IMR-90 (cell line): ENCODE results near the gene ABCB4. TPM values are rescaled to one million over a fixed set of nuclear protein-coding genes. Genes with fewer than 3 reads are reported as not detected.

Experiments
- ATAC-seq: fragments of 200-7000 bp; cut with Tn5 transposase; 2 replicates; pipeline ENCODE4 v1.9.1; 2020; ENCODE audit warnings: low read depth, mild to moderate bottlenecking, moderate library complexity
- BruUV-seq: library from RNA; stranded (reverse); fragments of 400-500 nt; replicated peaks from 2 replicates; lab custom pipeline; 2021; lab: Mats Ljungman, UMichigan
- CTCF ChIA-PET: fragments of 300-600 bp; formaldehyde crosslinking; extraction: SDS; loops from one replicate; lab custom pipeline; 2021; ENCODE audit warnings: antibody characterized with exemption; lab: Yijun Ruan, JAX
- POLR2A ChIA-PET: fragments of 300-600 bp; sonication (Branson Sonifier 250); formaldehyde crosslinking; loops from one replicate; lab custom pipeline; 2022; ENCODE audit warnings: antibody characterized with exemption; ENCODE audit not compliant: unreplicated experiment; lab: Charles Lee
- DNase-seq: peaks from one replicate; pipeline ENCODE4 v3.0.0; 2013
- H2AFZ ChIP-seq: replicated peaks from 2 replicates; pipeline ENCODE3; 2013; ENCODE audit warnings: low read length, mild to moderate bottlenecking; ENCODE audit not compliant: poor library complexity
- H2AK5ac ChIP-seq: 2 replicates; pipeline ENCODE4 v1.6.1; 2013; ENCODE audit warnings: low read depth, low read length, inconsistent platforms
- H2AK9ac ChIP-seq: replicated peaks from 2 replicates; pipeline ENCODE3; 2013; ENCODE audit warnings: mild to moderate bottlenecking, low read depth, low read length, moderate library complexity; ENCODE audit not compliant: poor library complexity
- H2BK120ac ChIP-seq: 2 replicates; pipeline ENCODE4 v1.6.1; 2013; ENCODE audit warnings: low read depth, low read length, inconsistent platforms
- H2BK15ac ChIP-seq: 3 replicates; pipeline ENCODE4 v1.6.1; 2013; ENCODE audit warnings: low read depth, low read length, inconsistent platforms
- H2BK20ac ChIP-seq: 2 replicates; pipeline ENCODE4 v1.6.1; 2013; ENCODE audit warnings: low read depth, mild to moderate bottlenecking, inconsistent platforms, low read length, moderate library complexity
- H2BK5ac ChIP-seq: 2 replicates; pipeline ENCODE4 v1.6.1; 2013; ENCODE audit warnings: mild to moderate bottlenecking, low read depth, low read length, inconsistent platforms; ENCODE audit not compliant: poor library complexity, severe bottlenecking
- H3K14ac ChIP-seq: replicated peaks from 2 replicates; pipeline ENCODE4 v1.6.1; 2013; ENCODE audit warnings: low read depth, low read length, inconsistent platforms
- H3K18ac ChIP-seq: 2 replicates; pipeline ENCODE4 v1.6.1; 2013; ENCODE audit warnings: low read depth, low read length, control low read depth
- H3K23ac ChIP-seq: 2 replicates; pipeline ENCODE4 v1.6.1; 2013; ENCODE audit warnings: low read depth, low read length, inconsistent platforms
- H3K27ac ChIP-seq: 2 replicates; pipeline ENCODE4 v1.5.1; 2013; ENCODE audit warnings: mild to moderate bottlenecking, control low read depth, low read length; ENCODE audit not compliant: insufficient read depth
- H3K27me3 ChIP-seq: 2 replicates; pipeline ENCODE4 v1.6.1; 2013; ENCODE audit warnings: low read length; ENCODE audit not compliant: control insufficient read depth, insufficient read depth
- H3K36me3 ChIP-seq: 2 replicates; pipeline ENCODE4 v1.6.1; 2013; ENCODE audit warnings: low read length, mixed read lengths; ENCODE audit not compliant: control insufficient read depth, insufficient read depth
- H3K4ac ChIP-seq: 2 replicates; pipeline ENCODE4 v1.6.1; 2013; ENCODE audit warnings: low read depth, low read length, inconsistent platforms
- H3K4me1 ChIP-seq: 2 replicates; pipeline ENCODE4 v1.6.1; 2013; ENCODE audit warnings: low read length, mixed read lengths; ENCODE audit not compliant: control insufficient read depth, insufficient read depth
- H3K4me2 ChIP-seq: 2 replicates; pipeline ENCODE4 v1.6.1; 2013; ENCODE audit warnings: low read depth, mild to moderate bottlenecking, control low read depth, low read length, moderate library complexity
- H3K4me3 ChIP-seq: 2 replicates; pipeline ENCODE4 v1.5.1; 2013; ENCODE audit warnings: low read depth, mild to moderate bottlenecking, control low read depth, low read length, moderate library complexity; ENCODE audit not compliant: insufficient read depth
- H3K56ac ChIP-seq: 2 replicates; pipeline ENCODE4 v1.6.1; 2013; ENCODE audit warnings: low read length, inconsistent platforms; ENCODE audit not compliant: insufficient read depth; ENCODE audit errors: extremely low read depth
- H3K79me1 ChIP-seq, 2 experiments: 2 replicates each; pipeline ENCODE4 v1.6.1; 2013; ENCODE audit warnings: low read length in 2 of 2, inconsistent platforms in 1 of 2, low read depth in 1 of 2
- H3K9ac ChIP-seq: 2 replicates; pipeline ENCODE4 v1.6.1; 2013; ENCODE audit warnings: low read depth, low read length, control low read depth
- H3K9me1 ChIP-seq: 2 replicates; pipeline ENCODE4 v1.6.1; 2013; ENCODE audit warnings: low read length, inconsistent platforms; ENCODE audit not compliant: insufficient read depth
- H3K9me3 ChIP-seq: 2 replicates; pipeline ENCODE4 v1.6.1; 2013; ENCODE audit warnings: low read length; ENCODE audit not compliant: control insufficient read depth, insufficient read depth
- H4K20me1 ChIP-seq: 2 replicates; pipeline ENCODE4 v1.6.1; 2013; ENCODE audit warnings: low read length, inconsistent platforms; ENCODE audit not compliant: insufficient read depth
- H4K5ac ChIP-seq: 2 replicates; pipeline ENCODE4 v1.6.1; 2013; ENCODE audit warnings: mild to moderate bottlenecking, low read depth, low read length, control low read depth
- H4K8ac ChIP-seq, 2 experiments: 2 replicates each; pipeline ENCODE4 v1.6.1; 2013; ENCODE audit warnings: low read depth in 2 of 2, low read length in 2 of 2, control low read depth in 1 of 2, inconsistent platforms in 1 of 2
- H4K91ac ChIP-seq: 2 replicates; pipeline ENCODE4 v1.6.1; 2013; ENCODE audit warnings: low read depth, low read length, inconsistent platforms; ENCODE audit not compliant: insufficient read depth
- BHLHE40 ChIP-seq: fragments of 150-350 bp; IDR thresholded peaks from 2 replicates; pipeline ENCODE4 v1.6.1; 2016; ENCODE audit warnings: mild to moderate bottlenecking, low read depth, low read length
- CEBPB ChIP-seq: IDR thresholded peaks from 2 replicates; pipeline ENCODE4 v1.6.1; 2012; ENCODE audit warnings: low read depth, low read length, improper control_type of control experiment
- CHD1 ChIP-seq: IDR thresholded peaks from 2 replicates; pipeline ENCODE4 v1.6.1; 2012; ENCODE audit warnings: low read depth, low read length, improper control_type of control experiment
- MAZ ChIP-seq: IDR thresholded peaks from 2 replicates; pipeline ENCODE4 v1.6.1; 2012; ENCODE audit warnings: low read depth, mild to moderate bottlenecking, low read length, improper control_type of control experiment, moderate library complexity, borderline replicate concordance
- POLR2A ChIP-seq: IDR thresholded peaks from 2 replicates; pipeline ENCODE4 v1.6.1; 2012; ENCODE audit warnings: mild to moderate bottlenecking, low read depth, low read length
- RAD21 ChIP-seq: IDR thresholded peaks from 2 replicates; pipeline ENCODE4 v1.6.1; 2012; ENCODE audit warnings: low read length, improper control_type of control experiment
- RFX5 ChIP-seq: IDR thresholded peaks from 2 replicates; pipeline ENCODE4 v1.8.0; 2012; ENCODE audit warnings: low read depth, mild to moderate bottlenecking, low read length, moderate library complexity
- SMC3 ChIP-seq: fragments of 150-350 bp; IDR thresholded peaks from 2 replicates; pipeline ENCODE4 v1.6.1; 2016; ENCODE audit warnings: low read depth, mild to moderate bottlenecking, antibody characterized with exemption, low read length, moderate library complexity
- WGBS, 2 experiments: methylation state at CpG; one replicate each; pipeline versions ENCODE4 v1.1.5 to v1.1.7; 2013; ENCODE audit warnings: missing lambda C conversion rate in 2 of 2; ENCODE audit not compliant: insufficient read length in 1 of 2; ENCODE audit errors: extremely low coverage in 2 of 2; 5-methylcytosine and 5-hydroxymethylcytosine counted together
- dilution Hi-C: fragments of 300-500 bp; cut with HindIII; formaldehyde crosslinking; loops from one replicate; pipeline ENCODE4 v1.14.3; 2018; ENCODE audit warnings: low sequenced_read_pairs; ENCODE audit not compliant: unreplicated experiment
- in situ Hi-C: fragments of 300-500 bp; cut with MboI; formaldehyde crosslinking; loops from 3 replicates; pipeline ENCODE4 v1.14.3; 2019; ENCODE audit warnings: low sequenced_read_pairs, inconsistent platforms, mixed read lengths
- intact Hi-C: fragments of 100-400 bp; cut with micrococcal nuclease; formaldehyde crosslinking; loops from 2 replicates; pipeline ENCODE4 v1.10.0; 2022
- polyA plus RNA-seq, 3 experiments: library from polyadenylated mRNA; depleted of rRNA; stranded (reverse); fragments of >200 nt; gene quantifications; 2 replicates each; pipeline ENCODE4 v1.2.3, GENCODE V29; 2012; ENCODE audit warnings: low replicate concordance in 1 of 3
- total RNA-seq: library from RNA; depleted of rRNA; stranded (reverse); fragments of >200 nt; gene quantifications from 2 replicates; pipeline ENCODE4 v1.2.3, GENCODE V29; 2012
- TF ChIP-seq, protein P1 (sequence below): conservative IDR thresholded peaks from 2 replicates; pipeline ENCODE4 v1.5.1; 2012; ENCODE audit warnings: mild to moderate bottlenecking, low read depth, low read length, improper control_type of control experiment
- TF ChIP-seq, protein P2 (sequence below): fragments of 150-350 bp; IDR thresholded peaks from 2 replicates; pipeline ENCODE4 v1.6.1; 2017; ENCODE audit warnings: mild to moderate bottlenecking, antibody characterized with exemption, low read length, low read depth
- TF ChIP-seq, protein P3 (sequence below): fragments of 150-350 bp; IDR thresholded peaks from 2 replicates; pipeline ENCODE4 v1.6.1; 2016; ENCODE audit warnings: low read depth, mild to moderate bottlenecking, low read length, moderate library complexity, borderline replicate concordance

ABCB4 gene
- total and polyA plus RNA-seq, 2 of the 4 experiments (the other 2 are of a cell fraction), result not detected

DNA sequence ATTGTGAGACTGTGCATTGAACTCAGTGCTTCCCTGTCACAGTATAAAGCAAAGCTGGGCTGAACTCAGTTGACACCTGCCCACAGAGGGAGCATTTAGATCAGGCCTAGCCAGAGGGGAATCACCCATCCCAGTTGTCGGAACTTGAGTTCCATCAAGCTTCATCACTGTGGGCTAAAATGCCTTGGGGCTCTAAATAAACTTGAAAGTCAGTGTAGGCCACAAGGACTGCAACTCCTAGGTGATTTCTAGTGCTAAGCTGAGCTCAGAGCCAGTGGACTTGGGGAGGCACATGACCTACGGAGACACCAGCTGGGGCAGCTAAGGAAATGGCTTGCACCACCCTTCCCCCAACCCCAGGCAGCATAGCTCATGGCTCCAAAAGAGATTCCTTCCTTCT is 7.7 kb upstream of the ABCB4 start:
- no peak for ATAC-seq
- BruUV-seq, result no TSS peak
- Histone ChIP-seq H2BK120ac (no peak overlapping the region), H3K23ac (no peak overlapping the region), H3K4ac (no peak overlapping the region), H3K9me1 (no peaks in the 10 kb centered on the region), H3K9me3 (no peaks in the 10 kb centered on the region), H2AK9ac (no peak overlapping the region), H3K4me1 (no peaks in the 10 kb centered on the region), H3K4me2 (no peak overlapping the region), H3K14ac (no peak overlapping the region), H3K18ac (no peak overlapping the region), H4K20me1 (no peaks in the 10 kb centered on the region), H3K36me3 (no peaks in the 10 kb centered on the region), H3K79me1 (no peaks in the 10 kb centered on the region), H4K5ac (no peak overlapping the region), H4K91ac (no peak overlapping the region), H4K8ac (no peak overlapping the region), H2AFZ (no peak overlapping the region), H2BK20ac (no peak overlapping the region), H2AK5ac (no peak overlapping the region), H3K27me3 (no peaks in the 10 kb centered on the region), H3K27ac (no peak overlapping the region), H2BK5ac (no peak overlapping the region), H3K4me3 (no peak overlapping the region), H3K9ac (no peak overlapping the region), H2BK15ac (no peak overlapping the region), H3K56ac (no peak overlapping the region)
- POLR2A ChIA-PET, result no interaction called here
- dilution Hi-C loops, result no loop called here
- TF ChIP-seq BHLHE40 (no peak), RFX5 (no peak), RAD21 (no peak), CHD1 (no peak), CEBPB (no peak), MAZ (no peak), SMC3 (no peak), POLR2A (no peak)
- TF ChIP-seq, protein P1, sequence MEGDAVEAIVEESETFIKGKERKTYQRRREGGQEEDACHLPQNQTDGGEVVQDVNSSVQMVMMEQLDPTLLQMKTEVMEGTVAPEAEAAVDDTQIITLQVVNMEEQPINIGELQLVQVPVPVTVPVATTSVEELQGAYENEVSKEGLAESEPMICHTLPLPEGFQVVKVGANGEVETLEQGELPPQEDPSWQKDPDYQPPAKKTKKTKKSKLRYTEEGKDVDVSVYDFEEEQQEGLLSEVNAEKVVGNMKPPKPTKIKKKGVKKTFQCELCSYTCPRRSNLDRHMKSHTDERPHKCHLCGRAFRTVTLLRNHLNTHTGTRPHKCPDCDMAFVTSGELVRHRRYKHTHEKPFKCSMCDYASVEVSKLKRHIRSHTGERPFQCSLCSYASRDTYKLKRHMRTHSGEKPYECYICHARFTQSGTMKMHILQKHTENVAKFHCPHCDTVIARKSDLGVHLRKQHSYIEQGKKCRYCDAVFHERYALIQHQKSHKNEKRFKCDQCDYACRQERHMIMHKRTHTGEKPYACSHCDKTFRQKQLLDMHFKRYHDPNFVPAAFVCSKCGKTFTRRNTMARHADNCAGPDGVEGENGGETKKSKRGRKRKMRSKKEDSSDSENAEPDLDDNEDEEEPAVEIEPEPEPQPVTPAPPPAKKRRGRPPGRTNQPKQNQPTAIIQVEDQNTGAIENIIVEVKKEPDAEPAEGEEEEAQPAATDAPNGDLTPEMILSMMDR, result no peak
- TF ChIP-seq, protein P2, sequence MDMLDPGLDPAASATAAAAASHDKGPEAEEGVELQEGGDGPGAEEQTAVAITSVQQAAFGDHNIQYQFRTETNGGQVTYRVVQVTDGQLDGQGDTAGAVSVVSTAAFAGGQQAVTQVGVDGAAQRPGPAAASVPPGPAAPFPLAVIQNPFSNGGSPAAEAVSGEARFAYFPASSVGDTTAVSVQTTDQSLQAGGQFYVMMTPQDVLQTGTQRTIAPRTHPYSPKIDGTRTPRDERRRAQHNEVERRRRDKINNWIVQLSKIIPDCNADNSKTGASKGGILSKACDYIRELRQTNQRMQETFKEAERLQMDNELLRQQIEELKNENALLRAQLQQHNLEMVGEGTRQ, result no peak
- TF ChIP-seq, protein P3, sequence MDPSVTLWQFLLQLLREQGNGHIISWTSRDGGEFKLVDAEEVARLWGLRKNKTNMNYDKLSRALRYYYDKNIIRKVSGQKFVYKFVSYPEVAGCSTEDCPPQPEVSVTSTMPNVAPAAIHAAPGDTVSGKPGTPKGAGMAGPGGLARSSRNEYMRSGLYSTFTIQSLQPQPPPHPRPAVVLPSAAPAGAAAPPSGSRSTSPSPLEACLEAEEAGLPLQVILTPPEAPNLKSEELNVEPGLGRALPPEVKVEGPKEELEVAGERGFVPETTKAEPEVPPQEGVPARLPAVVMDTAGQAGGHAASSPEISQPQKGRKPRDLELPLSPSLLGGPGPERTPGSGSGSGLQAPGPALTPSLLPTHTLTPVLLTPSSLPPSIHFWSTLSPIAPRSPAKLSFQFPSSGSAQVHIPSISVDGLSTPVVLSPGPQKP, result no peak
- intact Hi-C loops, result no loop called here
- 80% methylated on average over 1 of the region's 2 CpGs; no CpG with 5 or more reads in 1 of the 2 experiments for WGBS, 2 experiments
- no peak for DNase-seq
- CTCF ChIA-PET, result interaction anchor here (0.9 kb wide), 1 partner anchor 19 kb away, joined by 3 read pairs; no protein-coding TSS in a partner anchor
- in situ Hi-C loops, result no loop called here
